NCI-H2196 (cell line): ENCODE measurements around the gene FAM131B.
"Not testable (repeated sequence)": the region's sequence is repeated elsewhere in the genome, so short reads cannot be mapped to it uniquely, and the experiment has no call there.

Experiments
- DNase-seq: peaks from one replicate; lab custom pipeline; 2025; ENCODE audit not compliant: unreplicated experiment; lab: John Stamatoyannopoulos, UW

Gene FAM131B

DNA sequence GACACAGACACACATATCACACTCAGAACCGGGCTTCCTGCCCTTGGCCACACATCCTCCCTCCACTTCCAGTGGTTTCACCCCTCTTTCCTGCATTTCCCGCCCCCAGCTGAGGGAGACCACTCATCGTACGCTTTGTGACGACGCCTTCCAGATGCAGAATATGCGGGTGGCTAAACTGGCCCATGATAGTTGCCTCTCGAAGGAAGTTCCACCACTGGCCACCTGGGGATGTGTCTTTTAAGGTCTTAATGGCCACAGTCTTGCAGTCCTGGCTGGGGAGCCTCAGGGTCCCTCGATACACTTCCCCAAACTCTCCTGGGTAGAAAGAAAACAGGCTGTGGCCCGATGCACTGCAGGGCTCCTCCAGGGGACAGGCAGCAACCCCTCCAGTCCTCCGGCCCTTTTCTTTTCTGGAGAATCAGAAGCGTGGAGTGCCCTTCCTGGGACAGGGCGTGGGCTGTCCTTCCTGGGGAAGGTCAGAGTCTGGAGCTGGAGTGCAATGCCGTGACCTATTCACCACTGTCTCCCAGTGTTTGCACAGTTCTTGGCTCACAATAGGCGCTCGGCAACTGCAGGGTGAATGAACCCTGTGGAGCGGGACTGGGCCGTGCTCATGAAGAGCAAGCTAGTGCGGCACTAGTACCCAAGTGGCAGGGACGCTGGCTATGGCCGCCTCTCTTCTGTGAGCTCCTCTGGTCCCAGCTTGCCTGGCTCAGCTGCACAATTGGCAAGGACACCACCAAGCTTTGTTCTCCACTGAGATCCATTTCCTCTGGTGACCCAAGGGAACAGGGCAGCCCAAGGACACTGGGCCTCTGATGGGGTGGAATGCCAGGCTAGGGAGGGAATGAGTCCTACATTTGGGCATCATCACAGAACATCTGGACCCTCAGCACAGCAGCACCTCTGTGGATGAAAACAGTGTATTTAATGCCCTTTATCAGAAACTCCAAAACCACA is 33.0 kb upstream of the FAM131B start:
- no peak for DNase-seq

DNA sequence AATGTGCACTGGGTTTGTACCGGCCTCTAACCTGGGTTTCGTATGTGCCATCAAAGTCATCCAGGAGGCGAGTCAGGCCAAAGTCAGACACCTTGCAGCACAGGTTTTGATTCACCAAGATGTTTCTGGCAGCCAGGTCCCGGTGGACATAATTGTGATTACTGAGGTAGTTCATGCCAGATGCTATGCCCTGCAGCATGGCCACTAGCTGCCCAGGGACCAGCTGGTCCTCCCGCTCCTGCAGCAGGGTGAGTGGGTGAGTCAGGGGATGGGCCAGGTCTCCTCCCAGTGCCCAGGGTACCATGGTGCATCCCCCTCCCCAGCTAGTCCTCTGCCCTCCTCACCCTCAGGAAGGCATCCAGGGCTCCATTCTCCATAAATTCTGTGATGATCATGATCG is 32.3 kb upstream of the FAM131B start:
- DNase-seq = no peak

DNA sequence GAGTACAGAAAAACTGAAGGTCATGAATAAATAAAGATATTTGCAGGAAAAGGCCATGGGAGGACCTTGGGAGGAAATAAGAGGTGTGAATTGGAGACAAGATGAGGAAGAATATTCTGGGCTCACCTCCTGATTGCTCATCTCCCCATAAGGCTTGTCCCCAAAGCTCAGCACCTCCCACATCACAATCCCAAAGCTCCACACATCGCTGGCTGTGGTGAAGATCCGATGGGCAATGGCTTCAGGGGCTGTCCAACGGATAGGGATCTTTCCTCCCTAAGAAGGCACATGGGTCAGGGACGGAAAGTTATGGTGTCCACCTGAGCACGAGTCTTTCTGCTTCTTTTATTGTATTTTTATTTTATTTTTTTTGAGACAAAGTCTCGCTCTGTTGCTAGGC is 31.6 kb upstream of the FAM131B start:
- DNase-seq = no peak

DNA sequence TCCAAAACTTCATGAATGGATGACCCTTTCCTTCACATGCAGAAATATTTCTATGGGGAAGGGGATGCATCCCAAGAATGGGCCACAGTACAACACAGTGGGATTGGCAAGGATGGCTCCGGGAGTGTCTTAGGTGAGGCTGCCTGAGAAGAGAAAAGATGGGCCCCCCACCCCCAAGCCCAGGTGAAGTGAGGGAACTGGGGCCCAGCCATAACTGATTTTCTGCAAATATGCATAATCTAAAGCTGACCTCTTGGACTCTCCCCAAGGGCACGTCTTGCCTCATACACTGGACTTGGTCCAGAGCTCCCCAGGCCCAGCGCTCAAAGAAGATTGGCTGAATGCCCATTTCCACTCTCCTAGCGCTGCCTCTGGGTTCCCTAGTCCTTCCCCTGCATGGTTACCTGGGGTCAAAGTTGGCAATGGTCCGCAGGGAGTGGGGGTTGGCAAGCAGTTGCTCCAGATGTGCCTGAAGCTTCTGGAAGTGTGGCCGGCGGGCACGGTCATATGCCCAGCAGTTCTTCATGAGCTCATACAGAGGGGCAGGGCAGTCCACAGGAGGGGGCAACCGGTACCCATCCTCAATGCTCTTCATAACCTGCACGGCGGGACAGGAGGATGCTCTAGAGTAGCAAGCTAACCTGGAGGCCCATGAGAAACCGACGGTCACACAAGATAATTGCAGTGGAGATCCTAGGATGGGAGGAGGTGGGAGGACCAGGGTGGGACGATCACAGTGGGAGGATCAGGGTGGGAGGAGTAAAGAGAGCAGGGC is 30.9 kb upstream of the FAM131B start:
- DNase-seq = no peak

DNA sequence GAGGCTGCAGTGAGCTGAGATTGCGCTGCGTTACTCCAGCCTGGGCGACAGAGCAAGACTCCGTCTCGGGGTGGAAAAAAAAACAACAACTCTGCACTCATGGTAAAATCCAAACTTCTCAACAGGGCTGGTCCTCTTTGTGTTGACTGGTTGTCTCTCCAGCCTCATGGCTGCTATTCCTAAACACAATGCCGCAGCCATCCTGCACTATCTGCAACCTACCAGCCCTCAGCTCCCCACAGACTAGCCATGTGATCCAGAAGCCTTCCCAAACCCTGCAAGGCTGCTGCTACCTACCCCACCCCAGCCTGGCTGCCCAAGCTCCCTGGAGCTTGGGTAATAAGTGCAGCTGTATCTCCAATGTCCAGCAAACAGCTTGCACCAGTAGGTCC is 30.4 kb upstream of the FAM131B start:
- DNase-seq = no peak

- DNase-seq = not testable (repeated sequence)
These were observed 29.9 kb upstream of the FAM131B start for GRCh38 chr7:143392427-143392826.

DNA sequence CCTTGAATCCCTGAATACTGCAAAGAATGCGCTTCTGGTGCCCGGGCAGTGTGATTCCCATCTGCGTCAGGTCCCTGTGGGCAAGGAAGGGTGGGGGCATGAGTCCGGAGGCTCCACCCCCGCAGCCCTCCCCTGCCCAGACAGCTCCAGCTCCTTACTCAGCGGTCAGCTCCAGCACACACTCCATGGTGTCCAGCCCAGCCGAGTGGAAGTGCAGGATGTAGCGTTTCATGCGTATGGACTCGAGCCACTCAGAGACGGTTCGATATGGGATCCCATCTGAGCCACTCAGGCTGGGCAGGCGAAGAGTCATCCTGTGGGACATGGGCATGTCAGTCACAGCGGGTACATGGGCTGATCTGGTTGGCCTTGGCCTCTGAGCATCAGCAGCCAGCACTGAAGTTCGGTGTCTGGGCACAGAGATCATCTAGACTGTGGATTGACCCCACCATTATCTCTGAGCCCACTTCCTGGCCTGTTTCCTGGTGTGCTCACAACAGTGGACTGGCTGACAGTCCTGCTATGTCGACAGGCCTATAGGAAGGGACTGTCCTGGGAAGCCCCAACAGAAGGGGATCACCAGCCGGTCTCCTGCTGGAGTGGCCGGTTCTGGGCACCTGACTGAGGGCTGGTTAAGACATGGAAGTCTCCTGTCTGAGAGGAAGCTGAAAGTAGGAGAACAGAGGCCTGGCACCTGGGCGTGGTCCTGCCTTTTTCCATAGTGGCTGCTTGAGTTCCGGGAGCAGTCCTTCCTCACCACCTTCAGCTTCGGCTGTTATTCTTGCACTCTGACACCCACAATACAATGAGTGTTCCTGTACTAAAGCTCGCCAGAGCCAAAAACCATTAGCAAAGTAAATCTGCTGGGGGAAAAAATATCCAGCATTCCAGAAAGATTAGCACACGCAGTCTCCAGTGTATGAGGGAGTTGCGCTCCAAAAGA is 29.2 kb upstream of the FAM131B start:
- DNase-seq = no peak

GRCh38 chr7:143390773-143391317 is 28.3 kb upstream of the FAM131B start:
- no peak for DNase-seq

DNA sequence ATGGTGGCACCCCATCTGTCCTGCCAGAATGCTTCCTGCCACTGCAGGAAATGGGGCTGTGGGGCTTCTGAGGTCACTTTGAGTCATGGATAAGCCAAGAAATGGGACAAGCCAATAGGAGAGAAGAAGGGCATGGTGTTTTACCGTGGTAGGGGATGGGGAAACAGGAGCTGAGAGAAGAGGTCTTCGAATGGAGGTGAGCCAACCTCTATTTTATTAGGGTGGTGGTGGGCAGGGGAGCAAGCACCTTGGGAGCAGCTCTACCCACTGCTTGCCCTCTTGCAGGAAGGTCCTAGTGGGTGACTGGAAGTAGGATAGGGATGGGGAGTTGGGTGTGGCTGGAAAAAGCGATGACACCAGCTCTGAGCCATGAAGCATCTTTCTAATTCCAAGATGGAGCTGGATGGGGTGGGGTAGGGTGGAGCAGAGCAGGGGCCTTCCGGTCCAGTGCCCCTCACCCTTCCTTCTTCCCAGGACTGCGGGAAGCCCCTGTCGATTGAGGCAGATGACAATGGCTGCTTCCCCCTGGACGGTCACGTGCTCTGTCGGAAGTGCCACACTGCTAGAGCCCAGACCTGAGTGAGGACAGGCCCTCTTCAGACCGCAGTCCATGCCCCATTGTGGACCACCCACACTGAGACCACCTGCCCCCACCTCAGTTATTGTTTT is 27.7 kb upstream of the FAM131B start:
- DNase-seq = no peak

DNA sequence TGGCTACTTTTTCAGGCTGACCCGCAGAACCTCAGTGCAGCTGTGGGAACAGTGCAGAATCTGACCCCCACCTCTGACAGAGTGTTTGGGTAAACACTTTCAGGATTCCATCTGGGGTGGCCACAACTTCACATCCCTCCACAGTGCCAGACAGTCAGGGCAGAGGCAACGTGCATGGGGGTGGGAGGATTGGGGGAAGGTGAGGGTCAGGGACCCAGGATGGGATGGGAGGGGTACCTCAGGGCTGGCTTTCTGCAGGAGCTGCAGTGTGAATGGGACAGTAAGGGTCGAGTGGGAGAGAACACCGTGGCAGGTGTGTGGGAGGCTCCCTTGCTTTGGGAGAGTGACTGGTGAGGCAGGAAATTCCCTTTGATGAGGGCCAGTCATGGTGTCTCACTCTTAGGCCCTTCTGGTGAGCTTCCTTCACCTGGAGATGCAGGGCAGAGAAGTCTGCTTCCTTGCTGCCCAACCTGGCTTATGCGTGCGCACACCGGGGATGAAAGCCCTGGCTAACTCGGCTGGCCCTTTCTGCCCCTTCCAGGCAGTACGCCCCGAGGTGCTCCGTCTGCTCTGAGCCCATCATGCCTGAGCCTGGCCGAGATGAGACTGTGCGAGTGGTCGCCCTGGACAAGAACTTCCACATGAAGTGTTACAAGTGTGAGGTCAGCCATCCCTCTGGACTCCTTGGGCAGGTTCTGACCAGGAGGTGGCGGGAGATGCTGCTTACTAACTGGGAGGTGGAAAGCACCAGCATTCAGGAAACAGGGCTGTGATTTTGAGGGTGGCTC is 27.0 kb upstream of the FAM131B start:
- no peak for DNase-seq

DNA sequence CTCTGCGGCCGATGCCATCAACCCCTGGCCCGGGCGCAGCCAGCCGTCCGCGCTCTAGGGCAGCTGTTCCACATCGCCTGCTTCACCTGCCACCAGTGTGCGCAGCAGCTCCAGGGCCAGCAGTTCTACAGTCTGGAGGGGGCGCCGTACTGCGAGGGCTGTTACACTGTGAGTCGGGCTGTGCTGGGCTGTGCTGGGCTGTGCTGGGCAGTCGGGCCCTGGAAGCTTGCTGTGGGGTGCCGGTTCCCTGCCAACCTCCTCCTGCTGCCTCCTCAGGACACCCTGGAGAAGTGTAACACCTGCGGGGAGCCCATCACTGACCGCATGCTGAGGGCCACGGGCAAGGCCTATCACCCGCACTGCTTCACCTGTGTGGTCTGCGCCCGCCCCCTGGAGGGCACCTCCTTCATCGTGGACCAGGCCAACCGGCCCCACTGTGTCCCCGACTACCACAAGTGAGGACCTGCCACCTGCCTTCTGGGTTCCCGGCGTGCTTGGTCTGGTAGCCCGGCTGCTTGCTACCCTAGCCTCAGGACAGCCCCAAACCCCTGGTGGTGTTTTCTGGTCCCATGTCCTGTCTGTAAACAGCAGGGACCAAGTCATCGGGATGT is 26.1 kb upstream of the FAM131B start:
- DNase-seq = no peak

GRCh38 chr7:143388051-143388450 is 25.5 kb upstream of the FAM131B start:
- DNase-seq = no peak

- no peak for DNase-seq
These were observed 24.9 kb upstream of the FAM131B start for GRCh38 chr7:143387156-143387975.

- no peak for DNase-seq
These were observed 23.6 kb upstream of the FAM131B start for GRCh38 chr7:143385891-143386781.

DNA sequence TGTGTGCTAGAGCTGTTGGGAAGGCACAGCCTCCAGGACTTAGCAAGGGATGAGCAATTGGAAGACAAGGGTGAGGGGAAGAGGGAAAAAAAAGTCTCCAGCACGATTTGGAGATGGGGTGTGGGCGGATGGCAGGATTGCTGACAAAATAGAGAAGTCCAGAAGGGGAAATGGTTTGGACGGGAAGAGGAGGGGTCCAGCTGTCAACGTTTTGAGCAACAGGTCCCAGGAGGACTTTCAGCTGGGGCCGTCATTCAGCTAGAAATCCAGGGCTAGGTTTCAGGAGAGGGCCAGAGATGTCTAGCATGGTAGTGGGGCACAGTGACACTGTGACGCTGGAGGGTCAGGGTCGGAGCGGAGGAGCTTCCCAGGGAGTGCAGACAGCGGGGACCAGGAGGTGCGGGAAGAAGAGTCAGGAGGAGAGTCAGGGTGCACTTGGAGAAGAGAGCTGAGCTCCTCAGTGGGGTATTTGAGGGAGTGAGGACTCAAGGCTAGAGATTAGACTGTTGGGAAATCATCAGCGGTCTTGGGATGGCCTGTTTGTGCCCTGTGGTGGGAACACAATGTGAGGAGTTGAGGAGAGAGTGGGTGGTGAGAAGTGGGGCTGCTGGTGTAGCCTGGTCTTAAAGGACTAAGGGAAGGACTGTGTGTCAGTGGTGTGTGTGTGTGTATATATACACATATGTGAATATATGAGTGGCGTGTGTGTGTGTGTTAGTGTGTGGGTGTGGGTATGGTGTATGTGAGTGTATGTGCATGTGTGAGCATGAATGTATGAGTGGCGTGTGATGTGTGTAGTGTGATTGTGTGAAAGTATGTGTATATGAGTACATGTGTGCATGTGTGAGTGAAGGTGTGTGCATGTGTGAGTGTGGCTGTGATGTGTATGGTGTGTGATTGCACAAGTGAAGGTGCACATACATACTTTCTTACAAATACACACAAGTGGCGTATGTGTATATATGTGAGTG is 22.4 kb upstream of the FAM131B start:
- no peak for DNase-seq

DNA sequence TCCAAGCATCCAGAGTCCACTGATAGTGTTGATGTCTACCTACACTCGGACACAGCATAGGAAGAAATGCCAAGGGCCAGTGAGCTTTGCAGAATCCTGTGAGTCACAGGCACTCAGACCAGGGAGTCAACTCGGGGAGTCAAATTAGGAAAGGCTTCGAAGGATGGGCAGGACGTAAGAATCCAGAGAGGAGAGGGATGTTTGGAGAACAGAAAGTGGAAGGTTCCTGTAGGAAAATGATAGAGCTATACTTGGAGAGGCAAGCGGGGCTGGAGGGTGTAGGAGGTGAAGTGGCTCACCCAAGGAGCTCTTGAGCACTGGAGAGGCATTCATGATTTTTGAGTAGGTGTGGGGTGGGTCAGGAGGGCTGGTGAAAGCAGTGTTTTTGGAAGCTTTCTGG is 21.6 kb upstream of the FAM131B start:
- DNase-seq = no peak
